ENCODE measurements around the gene USP6. TPM values are rescaled to one million over a fixed set of nuclear protein-coding genes. Genes with fewer than 3 reads are reported as not detected.
"Not testable (repeated sequence)": the region's sequence is repeated elsewhere in the genome, so short reads cannot be mapped to it uniquely, and the experiment has no call there.

Gene USP6
- 0.02 and 0.05 TPM in 2 replicates for total RNA-seq

DNA sequence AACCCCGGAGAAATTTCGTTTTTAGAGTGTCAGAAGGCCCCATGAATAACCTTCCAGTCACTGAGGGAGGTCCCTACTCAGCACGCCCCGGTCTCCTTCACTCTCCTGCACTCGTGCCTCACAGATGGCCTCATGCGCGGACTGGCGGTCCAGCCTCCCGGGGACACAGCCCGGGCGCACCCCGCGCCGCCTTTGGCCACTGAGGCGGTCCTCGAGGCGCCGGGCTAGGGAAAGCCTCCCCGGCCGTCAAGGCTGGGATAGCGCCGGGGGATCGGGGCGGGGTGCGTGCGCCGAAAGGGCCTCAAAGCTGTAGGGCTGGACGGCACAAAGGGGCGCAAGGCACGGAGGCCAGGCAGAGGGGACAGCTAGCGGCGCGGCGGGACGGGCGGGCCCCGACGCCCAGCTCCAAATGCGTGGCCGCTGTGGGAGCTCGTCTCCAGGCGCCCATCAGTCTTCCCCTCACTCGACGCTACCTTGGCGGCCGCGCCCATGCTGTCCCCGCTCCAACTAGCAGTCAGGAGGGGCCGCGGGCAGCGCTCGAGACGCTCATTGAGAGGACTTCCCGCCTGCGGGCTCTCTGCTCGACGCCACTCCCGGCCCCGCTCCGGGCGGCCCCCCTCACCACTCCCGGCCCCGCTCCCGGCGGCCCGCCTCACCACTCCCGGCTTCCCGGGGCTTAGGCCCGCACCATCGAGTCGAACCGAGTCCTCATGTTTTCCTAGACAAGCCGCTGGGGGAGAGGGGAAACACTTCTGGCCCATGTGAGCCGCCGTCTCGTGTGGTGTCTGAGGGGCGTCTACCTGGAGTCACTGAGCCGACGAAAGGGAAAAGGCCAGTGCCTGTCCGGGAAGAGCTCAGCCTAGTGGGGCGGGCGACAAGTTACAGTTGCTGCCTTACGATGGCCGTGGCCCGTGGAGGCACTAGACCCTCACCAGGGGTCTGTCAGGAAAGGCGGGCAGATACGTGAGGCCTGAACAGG lies at the start of gene USP6:
USP6 (plus strand) TSS at position 360 of the 979 bp plus-strand sequence. CDS start 14,336 bp downstream, outside the sequence.
- intact Hi-C loops (cut with micrococcal nuclease) = no loop called here

- intact Hi-C loops (cut with micrococcal nuclease) = no loop called here
These were observed 47.6 kb upstream of the USP6 start for GRCh38 chr17:5068236-5068635.

- intact Hi-C loops (cut with micrococcal nuclease) = no loop called here
These were observed 46.1 kb upstream of the USP6 start for GRCh38 chr17:5069724-5070123.

DNA sequence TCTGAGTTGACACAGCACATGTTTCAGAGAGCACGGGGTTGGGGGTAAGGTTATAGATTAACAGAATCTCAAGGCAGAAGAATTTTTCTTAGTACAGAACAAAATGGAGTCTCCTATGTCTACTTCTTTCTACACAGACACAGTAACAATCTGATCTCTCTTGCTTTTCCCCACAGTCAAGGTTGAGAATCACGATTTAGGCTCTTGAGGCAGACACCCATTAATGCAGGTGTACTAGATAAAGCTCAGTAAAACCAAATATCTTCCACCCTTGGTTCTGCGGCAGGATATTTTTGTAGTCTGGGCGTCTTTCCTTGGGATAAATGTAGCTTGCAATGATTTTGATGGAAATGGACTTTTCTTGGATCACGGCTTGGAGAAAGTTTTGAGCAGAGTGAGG lies 40.4 kb upstream of the USP6 start:
- intact Hi-C loops (cut with micrococcal nuclease) = not testable (repeated sequence)

- intact Hi-C loops (cut with micrococcal nuclease) = not testable (repeated sequence)
These were observed 38.6 kb upstream of the USP6 start for GRCh38 chr17:5077275-5077674.

- intact Hi-C loops (cut with micrococcal nuclease) = loop anchor here (1.0 kb wide), 3 partner anchors 35 to 115 kb away; no protein-coding TSS in a partner anchor
These were observed 38.1 kb upstream of the USP6 start for GRCh38 chr17:5077781-5078105.

DNA sequence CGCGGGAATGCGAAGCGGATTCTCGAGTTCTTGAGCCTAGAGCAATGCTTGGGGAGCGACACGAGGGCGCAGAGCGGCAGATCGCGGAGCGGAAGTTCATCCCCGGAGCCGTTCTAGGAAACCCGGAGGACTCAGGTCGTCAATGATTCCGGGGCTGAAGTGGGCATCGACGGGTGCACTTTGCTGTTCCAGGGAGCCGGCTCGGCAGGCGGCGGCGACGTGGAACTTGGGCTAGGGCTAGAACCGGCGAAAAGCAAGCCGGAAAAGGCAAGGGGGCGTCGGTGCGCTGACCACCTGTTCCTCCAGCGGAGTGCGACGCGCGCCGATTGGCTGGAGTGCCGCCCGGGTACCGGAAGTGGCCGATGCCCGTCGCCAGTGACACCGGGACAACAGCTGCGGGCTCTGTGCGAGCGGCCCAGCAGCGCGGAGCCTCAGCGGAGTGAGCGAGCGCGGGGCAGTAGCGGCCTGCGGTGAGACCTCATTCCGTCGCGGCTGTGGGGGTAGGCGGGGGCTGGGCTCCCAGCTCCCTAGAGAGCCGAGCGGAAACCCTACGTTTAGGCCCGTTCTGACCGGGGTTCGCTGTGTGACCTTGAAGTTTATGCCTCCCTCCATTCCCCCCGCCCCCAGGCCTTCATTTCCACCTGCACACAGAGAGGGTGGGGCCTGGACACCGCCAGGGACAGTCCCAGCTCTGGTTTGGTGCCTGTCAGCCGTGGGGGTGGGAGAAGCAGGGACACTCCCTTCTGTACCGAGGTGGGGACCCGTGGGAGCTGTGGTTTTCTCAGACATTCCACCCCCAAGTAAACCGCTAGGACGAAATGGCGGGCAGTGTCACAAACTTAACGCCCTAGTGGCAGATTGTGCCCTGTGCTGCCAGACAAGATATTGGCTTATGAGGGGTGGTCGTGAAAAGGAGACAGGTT lies 37.5 kb upstream of the USP6 start, which contains the start of gene ZFP3:
ZFP3 (plus strand) TSS at position 362 of the 923 bp plus-strand sequence. CDS start 13,038 bp downstream, outside the sequence.
- intact Hi-C loops (cut with micrococcal nuclease) = loop anchor here (1.0 kb wide), 3 partner anchors 34 to 114 kb away; no protein-coding TSS in a partner anchor

GRCh38 chr17:5080591-5080990 lies 35.2 kb upstream of the USP6 start:
- intact Hi-C loops (cut with micrococcal nuclease) = no loop called here

- intact Hi-C loops (cut with micrococcal nuclease) = loop anchor here (5.0 kb wide), 1 partner anchor 95 kb away; no protein-coding TSS in a partner anchor
These were observed 23.4 kb upstream of the USP6 start for GRCh38 chr17:5092218-5093010.

GRCh38 chr17:5096731-5097100 lies 19.1 kb upstream of the USP6 start:
- intact Hi-C loops (cut with micrococcal nuclease) = no loop called here

DNA sequence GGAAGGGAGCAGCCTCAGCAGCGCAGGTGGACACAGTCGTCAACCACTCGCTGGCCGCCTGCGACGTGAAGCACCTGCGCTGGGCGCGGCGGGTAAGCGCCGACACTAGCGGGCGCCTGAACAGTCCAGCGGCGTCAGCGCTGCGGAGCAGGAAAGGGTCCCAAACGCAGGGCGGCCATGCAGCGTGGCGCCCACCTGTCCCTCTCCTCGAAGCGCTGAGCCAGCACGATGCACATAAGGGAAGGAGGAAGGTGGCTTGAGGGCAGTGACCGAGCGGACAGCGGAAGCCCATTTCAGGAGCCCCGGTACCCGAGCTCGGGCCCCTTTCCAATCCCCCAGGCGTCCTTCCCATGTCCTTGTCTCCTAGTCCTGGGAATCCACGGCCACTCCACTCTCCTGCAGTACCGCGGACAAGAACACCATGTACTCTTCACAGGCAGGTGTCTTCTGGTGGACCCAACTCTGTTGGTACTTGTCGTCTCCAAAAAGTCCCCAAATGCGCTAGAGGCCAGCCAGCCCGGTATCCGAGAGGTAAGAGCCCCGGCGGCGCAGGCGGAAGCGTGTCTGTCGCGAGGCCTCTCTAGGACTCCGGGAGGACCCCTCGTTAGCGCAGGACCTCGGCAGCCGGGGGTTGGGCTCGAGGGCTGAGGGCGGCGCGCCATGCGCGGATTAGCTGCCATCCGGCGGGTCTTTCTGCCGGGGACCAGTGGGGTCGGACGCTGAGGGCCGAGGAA lies 18.6 kb upstream of the USP6 start:
- intact Hi-C loops (cut with micrococcal nuclease) = no loop called here

DNA sequence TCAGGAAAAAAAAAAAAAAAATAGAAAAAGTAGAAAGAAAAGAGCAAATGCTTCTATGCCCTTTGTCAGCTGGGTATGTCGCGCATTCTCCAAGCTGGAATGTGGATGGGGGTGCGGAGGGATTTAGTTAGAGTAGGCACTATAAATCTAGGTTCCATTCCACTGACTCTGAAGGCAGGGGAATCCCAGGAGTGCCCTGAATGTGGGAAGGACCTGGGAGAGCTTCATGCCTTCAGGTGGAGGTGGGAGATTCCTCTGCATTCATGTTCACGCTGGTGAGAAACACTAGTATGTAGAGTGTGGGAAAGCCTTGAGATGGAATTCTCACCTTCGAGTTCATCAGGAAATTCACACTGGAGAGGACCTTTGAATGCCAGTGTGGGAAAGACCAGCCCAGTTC lies 16.6 kb upstream of the USP6 start:
- intact Hi-C loops (cut with micrococcal nuclease) = no loop called here

DNA sequence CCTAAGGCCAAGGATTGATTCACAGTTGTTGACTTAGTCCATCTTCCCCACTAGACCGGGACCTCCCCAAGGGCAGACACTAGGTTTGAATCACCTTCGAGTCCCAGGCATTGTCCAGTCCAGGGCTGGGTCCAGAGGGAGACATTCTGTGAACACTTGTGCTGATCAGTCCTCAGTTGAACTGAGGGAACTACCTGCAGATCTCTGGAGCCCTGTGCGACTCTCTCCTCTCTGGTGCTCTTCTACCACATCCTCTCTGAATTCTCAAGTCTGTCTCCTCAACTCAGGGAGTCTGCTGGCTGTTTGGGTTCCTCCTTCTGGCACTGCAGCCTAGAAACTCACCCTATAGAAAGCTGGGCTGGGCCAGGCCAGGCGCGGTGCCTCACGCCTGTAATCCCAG lies 15.0 kb upstream of the USP6 start:
- intact Hi-C loops (cut with micrococcal nuclease) = no loop called here

- intact Hi-C loops (cut with micrococcal nuclease) = loop anchor here (1.0 to 5.0 kb wide), 5 partner anchors 80 to 208 kb away; partner anchors contain the start of genes CAMTA2, CHRNE, SPAG7 and ZNF594
These were observed 5.0 kb upstream of the USP6 start for GRCh38 chr17:5110816-5111215.

- intact Hi-C loops (cut with micrococcal nuclease) = loop anchor here (1.0 to 5.0 kb wide), 6 partner anchors 33 to 209 kb away; partner anchors contain the start of genes CAMTA2, CHRNE, SPAG7 and ZFP3
These were observed 4.2 kb upstream of the USP6 start, which contains the start of gene ZNF232 for GRCh38 chr17:5111402-5112204. Gene ZNF232, minus strand, starts transcription at chr17:5111878. Its CDS starts 56 bp downstream, at chr17:5111822.

DNA sequence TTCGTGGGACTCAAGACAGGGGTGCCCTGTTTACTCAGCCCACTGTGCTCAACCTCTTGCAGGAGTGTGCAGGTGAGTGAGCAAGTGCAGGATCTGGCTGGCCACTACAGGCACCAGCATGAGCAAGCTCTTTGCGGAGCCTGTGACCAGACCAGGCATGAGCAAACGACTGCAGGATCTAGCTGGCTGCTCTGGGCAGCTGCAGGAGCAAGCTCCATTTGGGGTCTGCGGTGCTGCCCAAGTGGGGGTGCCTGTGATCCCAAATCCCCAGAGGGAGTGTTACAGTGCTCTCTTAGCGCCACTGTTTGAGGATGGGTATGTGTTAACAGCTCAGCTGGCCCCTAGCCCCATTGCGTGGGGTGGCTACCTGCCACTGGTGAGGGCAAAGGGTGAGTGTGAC lies 2.4 kb downstream of the USP6 start:
- intact Hi-C loops (cut with micrococcal nuclease) = no loop called here

DNA sequence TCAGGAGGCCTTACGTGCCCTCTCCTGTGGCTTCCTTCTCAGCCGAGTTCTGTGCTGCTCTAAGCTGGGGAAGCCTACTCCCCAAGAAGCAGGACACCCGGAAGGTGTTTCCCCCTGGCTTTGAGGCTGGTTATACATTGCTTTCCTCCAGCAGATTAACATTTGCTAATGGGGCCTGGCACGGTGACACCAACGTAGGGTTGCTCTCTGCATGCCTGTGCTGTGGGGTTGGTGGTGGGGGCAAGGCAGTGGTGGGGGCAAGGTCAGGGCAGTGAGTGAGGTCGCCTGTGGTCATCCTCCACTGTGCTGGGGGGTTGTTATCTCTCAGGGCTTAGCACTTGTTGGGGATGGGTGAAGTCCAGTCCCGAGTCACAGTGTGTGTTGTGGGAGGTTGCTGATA lies 4.2 kb downstream of the USP6 start:
- intact Hi-C loops (cut with micrococcal nuclease) = no loop called here

DNA sequence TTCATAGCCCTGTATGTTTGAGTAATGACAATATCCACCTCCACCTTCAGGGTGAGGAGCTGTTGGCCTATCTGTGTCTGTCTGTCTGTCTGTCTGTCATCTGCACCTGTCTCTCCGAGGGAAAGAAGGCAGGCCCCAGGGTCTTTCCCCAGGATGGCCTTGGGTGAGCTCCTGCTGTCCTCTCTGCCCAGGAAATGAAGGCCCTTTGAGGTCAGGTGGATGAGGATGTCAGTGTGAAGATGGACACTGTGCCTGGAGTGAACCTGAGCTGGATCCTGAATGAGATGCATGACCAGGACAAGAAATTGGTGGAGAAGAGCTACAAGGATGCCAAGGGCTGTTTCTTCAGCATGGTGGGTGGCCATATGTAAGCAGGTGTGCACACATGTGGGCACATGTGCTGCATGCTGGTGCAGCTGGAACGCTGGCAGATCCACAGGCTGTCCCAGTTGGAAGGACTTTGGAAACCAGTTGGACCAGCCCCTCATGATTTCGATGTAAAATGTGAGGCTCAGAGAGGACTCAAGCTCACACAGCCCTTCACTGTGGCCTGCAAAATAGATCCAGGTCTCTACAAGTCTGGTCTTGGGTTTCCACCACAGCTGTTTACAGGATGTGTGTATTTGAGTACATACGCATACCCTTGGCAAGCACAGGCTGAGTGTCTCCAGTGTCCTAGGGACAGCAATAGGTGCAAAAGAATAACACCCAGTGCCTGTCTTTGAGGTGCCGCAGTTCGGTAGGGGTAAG lies 4.8 kb downstream of the USP6 start:
- intact Hi-C loops (cut with micrococcal nuclease) = not testable (repeated sequence)
